Left lobe of liver (tissue), 2 donors: ENCODE measurements around the gene GRIK2. TPM values are rescaled to one million over a fixed set of nuclear protein-coding genes. Genes with fewer than 3 reads are reported as not detected.
"Not testable (repeated sequence)": the region's sequence is repeated elsewhere in the genome, so short reads cannot be mapped to it uniquely, and the experiment has no call there.

Experiments
- ATAC-seq: fragments of 200-7000 bp; cut with Tn5 transposase; one replicate; pipeline ENCODE4 v1.9.1; 2020; ENCODE audit warnings: mild to moderate bottlenecking, moderate library complexity
- DNase-seq: peaks from one replicate; pipeline ENCODE4 v3.0.0-alpha.2; 2020; ENCODE audit warnings: low spot score
- total RNA-seq: library from RNA; stranded (reverse); gene quantifications from one replicate; pipeline ENCODE4 v1.2.1, GENCODE V29; 2021
- donor health status: DM: no; HTN: no; CAD: no; lungs with moderate emphysema.
- donor health status: DM: no; HTN: yes; CAD: no.

The GRIK2 gene
- 0.10 TPM for total RNA-seq

GRCh38 chr6:101393251-101393828 lies at the start of gene GRIK2:
Gene GRIK2, plus strand, starts transcription at chr6:101393708.
- ATAC-seq (no peak), DNase-seq (no peak)

- no peak for DNase-seq
Measured at GRCh38 chr6:101344885-101345284, 48.6 kb upstream of the GRIK2 start.

GRCh38 chr6:101348816-101349215 lies 44.7 kb upstream of the GRIK2 start:
- DNase-seq, result no peak
- no peak for ATAC-seq

More at GRCh38 chr6:101344885-101345284, 48.6 kb upstream of the GRIK2 start:
- ATAC-seq, result no peak

- not testable (repeated sequence) for DNase-seq, ATAC-seq
Measured at GRCh38 chr6:101350631-101351030, 42.9 kb upstream of the GRIK2 start.

- no peak for ATAC-seq
- no peak for DNase-seq
Measured at GRCh38 chr6:101351173-101351572, 42.3 kb upstream of the GRIK2 start.

- DNase-seq (no peak), ATAC-seq (no peak)
Measured at GRCh38 chr6:101352316-101352715, 41.2 kb upstream of the GRIK2 start.

- DNase-seq (no peak), ATAC-seq (no peak)
Measured at GRCh38 chr6:101365181-101365580, 28.3 kb upstream of the GRIK2 start.

- DNase-seq (no peak), ATAC-seq (no peak)
Measured at GRCh38 chr6:101379926-101380325, 13.6 kb upstream of the GRIK2 start.

GRCh38 chr6:101380897-101381630 lies 12.4 kb upstream of the GRIK2 start:
- DNase-seq, result no peak
- no peak for ATAC-seq

- ATAC-seq, DNase-seq: not testable (repeated sequence)
Measured at GRCh38 chr6:101383747-101384146, 9.8 kb upstream of the GRIK2 start.

- DNase-seq, result no peak
- ATAC-seq, result no peak
Measured at GRCh38 chr6:101386982-101387381, 6.5 kb upstream of the GRIK2 start.

- ATAC-seq (no peak), DNase-seq (no peak)
Measured at GRCh38 chr6:101391772-101392585, 1.5 kb upstream of the GRIK2 start.

- DNase-seq (no peak), ATAC-seq (no peak)
Measured at GRCh38 chr6:101392586-101393230, 800 bp upstream of the GRIK2 start.

GRCh38 chr6:101393829-101394251 lies 332 bp downstream of the GRIK2 start:
- ATAC-seq, result no peak
- no peak for DNase-seq

- ATAC-seq, result no peak
- no peak for DNase-seq
Measured at GRCh38 chr6:101394936-101395335, 1.4 kb downstream of the GRIK2 start.

GRCh38 chr6:101395345-101395744 lies 1.8 kb downstream of the GRIK2 start:
- ATAC-seq, result no peak
- no peak for DNase-seq

GRCh38 chr6:101396548-101397173 lies 3.2 kb downstream of the GRIK2 start:
- DNase-seq (peak; percentile 65), ATAC-seq (peak; percentile 74)

- DNase-seq (no peak), ATAC-seq (no peak)
Measured at GRCh38 chr6:101397199-101397598, 3.7 kb downstream of the GRIK2 start.

GRCh38 chr6:101398716-101399615 lies 5.5 kb downstream of the GRIK2 start:
- ATAC-seq (no peak), DNase-seq (no peak)
